Tibial nerve (tissue), 4 donors: ENCODE measurements around the gene FNDC3B. TPM values are rescaled to one million over a fixed set of nuclear protein-coding genes. Genes with fewer than 3 reads are reported as not detected.

Experiments
- DNase-seq, 2 donors: peaks; one replicate each; pipeline ENCODE4 v3.0.0-alpha.2; 2019; ENCODE audit warnings: low spot score in 2 of 2
- H3K27ac ChIP-seq, 4 donors: fragments of 200-600 bp; sonication (generic) in 3 of 4; one replicate each; pipeline ENCODE4 v1.5.1; 2017 to 2019; ENCODE audit warnings: mild to moderate bottlenecking in 1 of 4
- H3K27me3 ChIP-seq, 2 donors: fragments of 200-600 bp; sonication (generic) in 1 of 2; one replicate each; pipeline versions ENCODE4 v1.5.1 to v1.6.0; 2017 to 2019
- H3K36me3 ChIP-seq, 3 donors: fragments of 200-600 bp; sonication (generic); one replicate each; pipeline ENCODE4 v1.5.1; 2018 to 2019
- H3K4me1 ChIP-seq, 4 donors: fragments of 200-600 bp; sonication (generic) in 3 of 4; one replicate each; pipeline ENCODE4 v1.5.1; 2017 to 2019
- H3K4me3 ChIP-seq, 4 donors: fragments of 200-600 bp; sonication (generic) in 3 of 4; one replicate each; pipeline ENCODE4 v1.5.1; 2017 to 2019; ENCODE audit warnings: mild to moderate bottlenecking in 1 of 4, moderate library complexity in 1 of 4
- H3K9me3 ChIP-seq, 4 donors: fragments of 200-600 bp; sonication (generic) in 3 of 4; one replicate each; pipeline ENCODE4 v1.5.1; 2017 to 2019
- EP300 ChIP-seq, 2 donors: sonication (generic); formaldehyde crosslinking; IDR thresholded peaks; one replicate each; pipeline ENCODE4 v1.6.1; 2017; ENCODE audit warnings: antibody characterized with exemption in 2 of 2, mild to moderate bottlenecking in 1 of 2
- POLR2A ChIP-seq, 2 donors: fragments of 450-650 bp; IDR thresholded peaks; one replicate each; pipeline ENCODE4 v1.6.1; 2017; ENCODE audit warnings: antibody characterized with exemption in 2 of 2, mild to moderate bottlenecking in 2 of 2, moderate library complexity in 2 of 2
- WGBS, 2 donors: methylation state at CpG; one replicate each; pipeline ENCODE4 v1.1.5; 2018; 5-methylcytosine and 5-hydroxymethylcytosine counted together
- total RNA-seq, 4 donors: library from RNA; depleted of rRNA; stranded (reverse); fragments of >200 nt; gene quantifications; one replicate each; pipeline ENCODE4 v1.1.0, GENCODE V29; 2016
- TF ChIP-seq, protein P1 (sequence below), 5 experiments: fragments of 200-600 bp in 3 of 5; fragments of 450-650 bp in 2 of 5; sonication (generic) in 3 of 5; IDR thresholded peaks; one replicate each; pipeline ENCODE4 v1.5.1; 2016 to 2019; ENCODE audit warnings: antibody characterized with exemption in 5 of 5, mild to moderate bottlenecking in 3 of 5, moderate library complexity in 2 of 5

FNDC3B gene
- total RNA-seq, 4 donors from 2014 or later, result 87.5 to 106 (median 95.7) TPM

GRCh38 chr3:172343117-172343516 is 303.7 kb downstream of the FNDC3B start:
- WGBS, 2 donors, result 81 to 86% methylated on average over 3 of the region's 3 CpGs
- TF ChIP-seq, protein P1, sequence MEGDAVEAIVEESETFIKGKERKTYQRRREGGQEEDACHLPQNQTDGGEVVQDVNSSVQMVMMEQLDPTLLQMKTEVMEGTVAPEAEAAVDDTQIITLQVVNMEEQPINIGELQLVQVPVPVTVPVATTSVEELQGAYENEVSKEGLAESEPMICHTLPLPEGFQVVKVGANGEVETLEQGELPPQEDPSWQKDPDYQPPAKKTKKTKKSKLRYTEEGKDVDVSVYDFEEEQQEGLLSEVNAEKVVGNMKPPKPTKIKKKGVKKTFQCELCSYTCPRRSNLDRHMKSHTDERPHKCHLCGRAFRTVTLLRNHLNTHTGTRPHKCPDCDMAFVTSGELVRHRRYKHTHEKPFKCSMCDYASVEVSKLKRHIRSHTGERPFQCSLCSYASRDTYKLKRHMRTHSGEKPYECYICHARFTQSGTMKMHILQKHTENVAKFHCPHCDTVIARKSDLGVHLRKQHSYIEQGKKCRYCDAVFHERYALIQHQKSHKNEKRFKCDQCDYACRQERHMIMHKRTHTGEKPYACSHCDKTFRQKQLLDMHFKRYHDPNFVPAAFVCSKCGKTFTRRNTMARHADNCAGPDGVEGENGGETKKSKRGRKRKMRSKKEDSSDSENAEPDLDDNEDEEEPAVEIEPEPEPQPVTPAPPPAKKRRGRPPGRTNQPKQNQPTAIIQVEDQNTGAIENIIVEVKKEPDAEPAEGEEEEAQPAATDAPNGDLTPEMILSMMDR (IDR thresholded peaks at IDR 0.05), result no peak
- TF ChIP-seq POLR2A (IDR thresholded peaks at IDR 0.05), result no peak
- no peak for TF ChIP-seq EP300 (IDR thresholded peaks at IDR 0.05)
- peaks cover 0 to 97% (median 0%) of the 10 kb centered on the region in 3 donors for H3K36me3 ChIP-seq

GRCh38 chr3:172343979-172344378 is 304.6 kb downstream of the FNDC3B start:
- Histone ChIP-seq H3K36me3 (peaks cover 0 to 97% (median 0%) of the 10 kb centered on the region in 3 donors), H3K4me3 (no peak overlapping the region), H3K27ac (no peak overlapping the region), H3K27me3 (no peaks in the 10 kb centered on the region), H3K4me1 (peaks cover 0 to 3% (median 0%) of the 10 kb centered on the region in 4 donors), H3K9me3 (no peaks in the 10 kb centered on the region)
- WGBS, 2 donors, result 91 to 94% methylated on average over 12 of the region's 12 CpGs
- TF ChIP-seq, protein P1 (IDR thresholded peaks at IDR 0.05), result no peak
- TF ChIP-seq POLR2A (IDR thresholded peaks at IDR 0.05), result no peak
- no peak for TF ChIP-seq EP300 (IDR thresholded peaks at IDR 0.05)
- DNase-seq, result no peak

More at GRCh38 chr3:172343117-172343516, 303.7 kb downstream of the FNDC3B start:
- H3K27ac ChIP-seq, result no peak overlapping the region
- H3K27me3 ChIP-seq, result no peaks in the 10 kb centered on the region
- no peak for DNase-seq
- H3K9me3 ChIP-seq, result no peaks in the 10 kb centered on the region
- H3K4me1 ChIP-seq, result peaks cover 0 to 9% (median 0%) of the 10 kb centered on the region in 4 donors
- no peak overlapping the region for H3K4me3 ChIP-seq

DNA sequence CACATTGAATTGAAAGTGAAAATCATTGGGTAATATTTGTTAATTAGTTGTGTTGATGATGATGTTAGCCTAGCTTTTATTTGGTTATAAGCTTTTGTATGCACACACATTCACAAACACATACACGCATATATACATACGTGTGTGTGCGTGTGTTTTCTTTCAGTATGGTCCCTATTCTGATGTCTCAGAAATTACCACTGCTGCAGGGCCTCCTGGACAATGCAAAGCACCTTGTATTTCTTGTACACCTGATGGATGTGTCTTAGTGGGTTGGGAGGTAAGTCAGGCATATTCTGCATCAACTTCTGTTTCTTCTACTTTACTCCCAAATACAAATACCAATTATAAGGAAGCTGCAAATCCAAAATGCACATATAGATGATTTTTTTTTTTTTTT is 306.8 kb downstream of the FNDC3B start:
- Histone ChIP-seq H3K9me3 (no peaks in the 10 kb centered on the region), H3K4me1 (peaks cover 0 to 2% (median 0%) of the 10 kb centered on the region in 4 donors), H3K27me3 (no peaks in the 10 kb centered on the region), H3K27ac (no peak overlapping the region), H3K4me3 (no peak overlapping the region), H3K36me3 (peaks cover 0 to 95% (median 0%) of the 10 kb centered on the region in 3 donors)
- WGBS, 2 donors, result 79 to 90% methylated on average over 3 of the region's 3 CpGs
- TF ChIP-seq POLR2A (IDR thresholded peaks at IDR 0.05), result no peak
- TF ChIP-seq, protein P1 (IDR thresholded peaks at IDR 0.05), result no peak
- no peak for TF ChIP-seq EP300 (IDR thresholded peaks at IDR 0.05)
- DNase-seq, result no peak

- TF ChIP-seq EP300 (IDR thresholded peaks at IDR 0.05), result no peak
- TF ChIP-seq POLR2A (IDR thresholded peaks at IDR 0.05), result no peak
- H3K9me3 ChIP-seq, result no peaks in the 10 kb centered on the region
- peaks cover 0 to 2% (median 0%) of the 10 kb centered on the region in 4 donors for H3K4me1 ChIP-seq
- no peak overlapping the region for H3K27ac ChIP-seq
- peaks cover 0 to 97% (median 4%) of the 10 kb centered on the region in 3 donors for H3K36me3 ChIP-seq
- no peak for DNase-seq
- no peak overlapping the region for H3K4me3 ChIP-seq
- no peaks in the 10 kb centered on the region for H3K27me3 ChIP-seq
- 81 to 84% methylated on average over 3 of the region's 3 CpGs for WGBS, 2 donors
These were observed 308.7 kb downstream of the FNDC3B start for GRCh38 chr3:172347895-172348679.

DNA sequence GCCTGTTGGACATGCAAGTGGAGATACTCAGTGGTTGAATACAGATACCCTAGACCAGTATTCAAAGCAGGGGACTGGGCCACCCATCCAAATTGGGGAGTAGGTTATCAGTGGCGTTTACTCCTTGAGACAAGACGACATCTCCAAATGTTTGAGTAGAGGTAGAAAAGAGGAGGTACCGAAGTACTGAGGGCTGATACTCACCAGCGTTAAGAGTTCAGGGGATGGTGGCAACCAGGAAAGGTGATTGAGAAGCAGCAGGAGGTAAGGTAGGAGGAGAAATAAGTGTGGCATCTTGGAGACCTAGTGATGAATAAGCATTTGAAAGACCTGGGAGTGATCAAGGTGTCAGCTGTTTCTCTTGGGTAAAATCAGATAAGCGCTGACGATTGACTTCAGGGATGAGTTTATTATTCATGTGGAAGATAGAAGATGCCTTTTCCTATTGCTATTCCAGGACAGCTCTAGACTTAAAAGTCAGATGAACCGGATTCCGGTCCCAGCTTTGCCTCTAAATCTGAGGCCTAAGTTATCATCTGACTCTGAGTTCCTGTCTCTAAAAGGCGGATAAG is 312.6 kb downstream of the FNDC3B start:
- Histone ChIP-seq H3K9me3 (no peaks in the 10 kb centered on the region), H3K27me3 (no peaks in the 10 kb centered on the region), H3K4me1 (peaks cover 0 to 10% (median 0%) of the 10 kb centered on the region in 4 donors), H3K27ac (no peak overlapping the region), H3K36me3 (peaks cover 0 to 85% (median 5%) of the 10 kb centered on the region in 3 donors), H3K4me3 (no peak overlapping the region)
- 87 to 93% methylated on average over 9 of the region's 9 CpGs for WGBS, 2 donors
- no peak for DNase-seq
- TF ChIP-seq, protein P1 (IDR thresholded peaks at IDR 0.05), result no peak
- no peak for TF ChIP-seq EP300 (IDR thresholded peaks at IDR 0.05)
- no peak for TF ChIP-seq POLR2A (IDR thresholded peaks at IDR 0.05)
